Medulla oblongata (tissue), 1 donor: ENCODE results near the gene DRD4.
"Not testable (repeated sequence)": the region's sequence is repeated elsewhere in the genome, so short reads cannot be mapped to it uniquely, and the experiment has no call there.

Experiments
- DNase-seq: peaks from one replicate; pipeline ENCODE4 v3.0.0-alpha.2; 2015; ENCODE audit errors: extremely low spot score

The DRD4 gene

GRCh38 chr11:643849-644738 is 7.0 kb downstream of the DRD4 start:
- DNase-seq: no peak

- no peak for DNase-seq
Observed at GRCh38 chr11:645536-645935, 8.5 kb downstream of the DRD4 start.

- no peak for DNase-seq
Observed at GRCh38 chr11:646214-646613, 9.1 kb downstream of the DRD4 start.

- DNase-seq: not testable (repeated sequence)
Observed at GRCh38 chr11:647672-648158, 10.6 kb downstream of the DRD4 start.

- no peak for DNase-seq
Observed at GRCh38 chr11:650482-650881, 13.4 kb downstream of the DRD4 start.

GRCh38 chr11:653136-653535 is 16.1 kb downstream of the DRD4 start:
- not testable (repeated sequence) for DNase-seq

- no peak for DNase-seq
Observed at GRCh38 chr11:653837-654236, 16.8 kb downstream of the DRD4 start.

- DNase-seq: not testable (repeated sequence)
Observed at GRCh38 chr11:654444-654843, 17.4 kb downstream of the DRD4 start.

- no peak for DNase-seq
Observed at GRCh38 chr11:655036-655726, 18.1 kb downstream of the DRD4 start.

GRCh38 chr11:656426-656825 is 19.4 kb downstream of the DRD4 start:
- no peak for DNase-seq

- DNase-seq: no peak
Observed at GRCh38 chr11:656866-657265, 19.8 kb downstream of the DRD4 start.

- DNase-seq: no peak
Observed at GRCh38 chr11:657691-658126, 20.6 kb downstream of the DRD4 start.

GRCh38 chr11:659532-660085 is 22.5 kb downstream of the DRD4 start:
- DNase-seq: no peak

- no peak for DNase-seq
Observed at GRCh38 chr11:660281-660680, 23.2 kb downstream of the DRD4 start.

GRCh38 chr11:660681-661444 is 23.8 kb downstream of the DRD4 start:
- no peak for DNase-seq

GRCh38 chr11:662689-663274 is 25.7 kb downstream of the DRD4 start:
- DNase-seq: peak; percentile 66

GRCh38 chr11:665062-665703 is 28.1 kb downstream of the DRD4 start:
- no peak for DNase-seq

GRCh38 chr11:665704-666281 is 28.7 kb downstream of the DRD4 start:
- DNase-seq: peak; percentile 30

- no peak for DNase-seq
Observed at GRCh38 chr11:673866-674265, 36.8 kb downstream of the DRD4 start.

- no peak for DNase-seq
Observed at GRCh38 chr11:674406-674805, 37.3 kb downstream of the DRD4 start.

- no peak for DNase-seq
Observed at GRCh38 chr11:678297-678696, 41.2 kb downstream of the DRD4 start.
